Endothelial cell of hepatic sinusoid (primary cell): Measurements from ENCODE around the gene LMO3.
"Not testable (repeated sequence)": the region's sequence is repeated elsewhere in the genome, so short reads cannot be mapped to it uniquely, and the experiment has no call there.

Experiments
- in situ Hi-C: cut with HindIII; loops from 2 replicates; pipeline ENCODE4 v1.10.0; 2017; ENCODE audit warnings: low sequenced_read_pairs

Gene LMO3

DNA sequence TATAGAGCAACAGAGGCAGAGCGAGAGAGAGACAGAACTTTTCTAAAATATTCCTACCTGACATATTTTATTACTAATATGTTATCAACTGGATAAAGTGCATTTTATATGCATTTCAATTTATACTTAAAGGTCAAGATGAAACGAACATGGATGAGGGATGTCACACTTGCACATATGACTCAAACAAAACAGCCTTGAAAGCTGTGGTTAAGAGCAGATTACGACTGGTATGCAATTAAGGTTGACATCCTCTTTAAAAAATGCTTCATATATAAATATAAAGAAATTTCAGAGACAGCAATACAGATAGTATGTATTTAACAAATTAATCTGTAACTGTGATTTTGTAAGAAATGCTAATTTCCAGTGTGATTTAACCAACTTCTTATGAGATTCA is 52.5 kb downstream of the LMO3 start:
- in situ Hi-C loops: no loop called here

DNA sequence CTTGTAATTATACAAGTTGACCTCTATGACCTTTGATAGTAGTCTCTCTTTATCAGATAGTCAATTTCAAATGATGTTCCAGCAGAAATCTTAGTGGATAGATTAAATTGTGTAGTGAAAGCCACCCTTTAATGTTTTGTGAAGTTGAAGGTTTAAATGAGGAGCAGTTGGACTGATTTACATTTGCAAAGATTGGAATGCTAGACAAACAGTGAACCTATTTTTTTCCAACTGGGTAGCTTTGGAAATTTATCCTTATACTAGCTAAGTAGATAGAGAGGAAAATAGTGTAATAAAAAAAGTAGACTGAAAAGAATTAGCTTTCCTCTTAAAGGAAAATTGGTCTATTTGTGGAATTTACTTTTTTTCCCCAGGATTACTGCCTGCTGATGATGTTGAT is 53.7 kb downstream of the LMO3 start:
- in situ Hi-C loops: no loop called here

DNA sequence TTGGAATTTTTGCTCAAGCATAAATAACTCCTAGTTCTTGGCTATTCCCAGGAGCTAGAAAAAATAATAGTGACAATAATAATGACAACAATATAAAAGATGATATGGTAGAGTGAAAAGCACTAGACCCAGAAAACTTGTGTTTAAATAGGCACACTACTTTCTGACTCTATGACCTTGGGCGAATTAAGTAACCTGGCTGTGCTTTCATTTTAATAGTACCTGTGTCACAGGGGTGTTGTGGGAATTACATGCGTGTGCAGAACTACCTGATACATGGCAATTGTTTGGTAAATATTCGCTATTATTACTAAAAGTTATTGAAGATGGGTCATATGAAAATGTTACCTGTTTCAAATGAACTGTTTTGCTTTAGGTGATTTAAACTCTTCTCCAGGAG is 60.1 kb downstream of the LMO3 start:
- in situ Hi-C loops: no loop called here

DNA sequence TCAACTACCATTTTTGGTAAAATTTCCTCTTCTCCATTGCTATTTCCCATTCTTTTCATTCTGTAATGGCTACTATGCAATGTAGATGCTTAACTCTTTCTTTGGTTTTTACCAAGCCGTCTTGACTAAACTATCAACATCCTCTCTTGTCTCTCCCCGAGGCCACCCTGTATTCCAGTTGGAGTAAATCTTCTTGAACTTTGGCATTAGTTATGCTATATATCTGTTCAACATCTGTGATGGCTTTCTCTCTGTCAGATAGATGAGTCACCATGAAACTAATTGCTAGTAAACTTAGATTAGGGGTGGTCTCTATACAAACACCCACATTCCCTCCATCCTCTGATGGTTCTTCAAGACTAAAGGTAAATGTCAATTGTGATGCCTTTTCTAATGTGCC is 63.4 kb downstream of the LMO3 start:
- in situ Hi-C loops: no loop called here

DNA sequence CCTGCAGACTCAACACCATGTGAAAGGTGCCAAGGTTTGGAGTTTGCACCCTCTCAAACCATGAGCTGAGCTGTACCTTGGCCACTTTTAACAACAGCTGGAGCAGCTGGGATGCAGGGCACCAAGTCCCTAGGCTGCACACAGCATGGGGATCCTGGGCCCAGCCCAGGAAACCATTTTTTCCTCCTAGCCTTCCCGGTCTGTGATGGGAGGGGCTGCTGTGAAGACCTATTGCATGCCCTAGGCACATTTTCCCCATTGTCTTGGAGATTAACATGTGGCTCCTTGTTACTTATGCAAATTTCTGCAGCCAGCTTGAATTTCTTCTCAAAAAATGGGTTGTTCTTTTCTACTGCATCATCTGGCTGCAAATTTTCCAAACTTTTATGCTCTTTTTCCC is 68.3 kb downstream of the LMO3 start:
- in situ Hi-C loops: not testable (repeated sequence)

DNA sequence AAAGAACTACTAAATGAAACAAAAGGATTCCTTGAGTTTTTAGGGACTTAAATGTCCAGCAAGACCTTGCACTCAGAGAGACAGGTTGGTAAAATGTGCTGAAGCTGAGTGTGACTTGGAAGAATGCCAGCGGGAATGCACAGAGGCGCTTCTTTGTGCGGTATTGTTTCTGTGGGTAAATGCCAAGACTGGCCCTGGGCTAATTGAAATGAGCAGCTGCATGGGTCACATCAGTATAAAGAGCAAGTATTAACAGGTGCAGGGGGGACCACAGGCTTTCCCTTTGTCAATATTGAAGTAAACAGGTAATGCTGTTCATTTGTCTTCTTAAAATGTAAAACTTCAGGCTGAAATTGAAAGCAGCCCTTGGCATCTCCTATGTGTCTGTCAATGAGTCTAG is 74.3 kb downstream of the LMO3 start:
- in situ Hi-C loops: no loop called here

DNA sequence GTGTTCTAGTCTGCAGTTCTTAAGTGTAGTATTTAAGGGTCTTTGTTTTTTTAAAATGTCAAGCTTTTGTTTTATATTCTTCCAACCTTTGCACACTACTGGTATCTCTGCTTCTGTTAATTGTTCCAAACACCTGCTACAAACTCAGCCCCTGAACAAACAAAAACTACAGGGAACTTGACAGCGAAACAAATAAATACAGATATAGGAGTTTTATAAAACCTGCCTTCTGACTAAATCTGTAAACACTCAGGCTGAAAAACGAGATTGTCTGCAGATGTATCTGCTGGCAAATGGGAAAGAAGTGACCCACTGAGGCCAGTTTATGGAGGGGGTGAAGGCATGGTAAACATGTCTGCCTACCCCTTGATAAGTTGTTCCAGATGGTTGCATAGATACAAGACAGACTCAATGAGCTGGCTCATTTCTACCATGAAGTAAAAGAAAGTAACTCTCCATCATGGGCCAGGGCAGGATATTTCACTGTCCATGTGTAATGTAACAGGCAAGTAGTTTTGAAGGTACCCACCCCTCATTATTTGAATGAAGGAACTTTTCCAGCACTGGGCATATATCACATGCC is 75.6 kb downstream of the LMO3 start:
- in situ Hi-C loops: no loop called here

DNA sequence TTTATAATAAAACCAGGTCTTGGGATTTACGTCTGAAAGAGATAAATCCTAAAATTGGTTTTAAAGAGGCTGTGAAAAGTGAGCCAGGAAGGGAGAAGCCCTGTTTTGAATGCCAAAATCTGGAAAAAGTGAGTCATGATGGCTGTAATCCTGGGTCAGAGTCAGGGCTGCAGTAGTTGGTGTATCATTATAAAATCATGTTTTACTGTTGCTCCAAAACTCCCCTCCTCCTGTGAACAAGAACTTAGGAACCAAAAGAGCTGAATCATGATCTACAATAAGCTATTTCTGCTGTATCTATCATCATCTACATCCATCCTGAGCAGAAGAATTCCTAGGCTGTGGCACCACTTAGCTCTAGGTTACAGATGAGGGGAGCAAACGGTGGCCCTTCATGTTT is 79.3 kb downstream of the LMO3 start:
- in situ Hi-C loops: no loop called here

DNA sequence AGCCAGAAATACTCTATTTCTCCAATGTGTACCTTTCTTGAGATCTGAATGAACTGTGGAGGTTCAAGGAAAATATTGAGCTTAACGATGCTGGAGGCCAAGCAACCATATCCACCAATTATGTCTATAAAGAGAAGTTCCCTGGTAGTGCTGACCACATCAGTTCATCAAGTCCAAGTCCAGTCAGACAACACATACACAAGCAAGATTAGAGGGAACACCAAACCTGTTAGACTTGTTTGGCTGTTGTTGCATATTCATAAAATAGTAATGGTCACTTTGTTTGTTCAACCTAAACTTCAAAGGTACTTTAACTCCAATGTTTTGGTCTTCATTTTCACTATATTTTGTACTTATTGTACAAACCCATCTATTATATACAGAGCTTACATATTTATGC is 81.6 kb downstream of the LMO3 start:
- in situ Hi-C loops: no loop called here

DNA sequence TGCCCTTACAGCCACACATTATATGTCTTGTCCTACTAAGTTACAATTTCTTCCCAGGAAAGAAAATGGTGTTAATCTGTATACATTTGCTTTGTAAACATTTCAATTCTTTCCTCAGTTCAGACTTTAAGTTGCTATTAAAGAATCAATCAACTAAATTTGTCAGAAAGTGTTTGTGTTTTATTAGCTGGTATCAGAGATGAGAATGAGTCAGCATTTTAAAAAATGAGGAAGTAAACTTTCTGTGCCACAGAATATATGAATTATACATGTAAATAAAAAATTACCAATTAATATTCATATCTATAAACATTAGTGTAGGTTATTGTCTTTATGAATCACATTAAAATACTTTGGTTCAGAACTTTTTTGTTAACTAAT is 82.0 kb downstream of the LMO3 start:
- in situ Hi-C loops: no loop called here

DNA sequence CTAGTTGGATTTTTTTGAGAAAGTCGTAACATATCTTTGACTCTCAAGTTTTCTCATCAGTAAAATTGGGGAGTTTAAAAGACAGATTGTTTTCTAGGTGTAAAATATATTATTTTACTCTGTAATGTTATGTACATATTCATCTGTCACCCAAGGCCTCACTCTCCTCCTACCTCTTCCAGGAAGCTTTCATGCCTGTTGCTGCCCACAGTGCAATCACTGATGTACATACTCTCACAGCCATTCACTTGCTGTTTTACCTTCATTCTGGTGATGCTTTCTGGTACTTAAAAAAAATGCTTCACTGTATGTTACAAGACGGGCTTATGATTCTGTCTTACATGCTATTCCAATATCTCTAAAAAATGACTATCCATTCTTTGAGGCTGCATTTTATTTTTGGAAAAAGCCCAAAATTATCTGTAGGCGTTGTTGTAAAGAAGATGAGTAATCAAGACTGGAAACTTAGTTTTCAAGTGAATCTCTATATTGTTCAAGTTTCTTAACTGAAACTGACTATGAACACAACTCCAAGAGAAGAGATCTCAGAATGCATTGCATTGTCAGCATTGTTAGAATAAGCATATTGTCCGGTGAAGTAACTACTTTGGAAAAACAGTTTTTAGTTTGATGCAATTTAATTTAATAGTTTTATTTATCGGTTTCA is 82.5 kb downstream of the LMO3 start:
- in situ Hi-C loops: no loop called here

DNA sequence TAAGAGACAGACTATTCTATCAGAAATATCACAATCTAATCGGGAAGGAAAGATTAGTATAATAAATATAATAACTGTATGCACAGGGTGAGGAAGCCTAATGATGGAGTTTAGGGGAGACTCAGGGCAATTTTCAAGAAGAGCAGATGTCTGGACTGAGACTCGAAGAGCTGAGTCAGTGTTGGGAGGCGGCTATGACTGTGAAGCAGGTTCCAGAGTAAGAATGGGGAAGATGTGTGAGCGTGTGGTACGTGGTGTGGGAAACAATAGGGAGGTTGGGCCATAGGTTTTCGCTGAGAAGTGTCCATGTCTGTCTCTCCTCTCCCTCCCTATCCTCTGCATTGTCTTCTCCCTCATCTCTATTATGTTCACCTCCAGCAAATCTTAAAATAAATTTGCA is 85.6 kb downstream of the LMO3 start:
- in situ Hi-C loops: no loop called here

DNA sequence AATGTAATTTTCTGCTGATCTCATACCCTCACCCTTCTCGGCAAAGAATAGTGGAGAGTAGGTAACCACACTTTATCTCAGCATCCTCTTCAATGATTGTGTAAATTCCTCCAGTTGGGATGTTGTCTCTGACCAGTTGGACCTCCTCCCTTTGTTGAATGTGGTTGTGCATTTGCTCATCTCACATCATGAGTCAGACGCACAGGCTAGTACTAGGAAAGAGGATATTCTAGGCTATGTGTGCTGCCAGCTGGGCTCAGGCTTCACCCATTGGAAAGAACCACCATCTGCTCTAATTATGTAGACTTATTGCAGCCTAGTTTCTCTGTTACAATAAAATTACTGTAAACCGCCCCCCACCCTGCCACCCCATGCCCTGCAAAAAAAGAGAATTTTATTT is 90.3 kb downstream of the LMO3 start:
- in situ Hi-C loops: loop anchor here (5.0 kb wide), 1 partner anchor 68 kb away; no protein-coding TSS in a partner anchor

DNA sequence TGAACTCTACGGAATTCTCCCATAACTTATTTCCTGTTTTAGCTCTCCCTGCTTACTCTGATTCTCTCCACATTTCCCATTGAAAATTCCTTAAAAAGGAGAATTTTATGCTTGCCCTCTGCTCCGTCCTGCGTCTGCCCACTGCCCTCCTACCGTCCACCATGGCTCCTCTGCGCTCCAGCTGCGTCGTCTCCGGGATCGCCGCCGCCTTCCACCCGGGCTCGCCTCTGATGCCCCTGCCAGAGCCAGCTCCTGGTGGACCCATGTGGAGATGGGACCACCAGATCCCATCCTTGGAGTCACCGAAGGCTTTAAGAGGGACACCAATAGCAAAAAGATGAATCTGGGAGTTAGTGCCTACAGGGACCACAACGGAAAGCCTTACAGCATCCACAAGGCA is 92.7 kb downstream of the LMO3 start:
- in situ Hi-C loops: no loop called here

DNA sequence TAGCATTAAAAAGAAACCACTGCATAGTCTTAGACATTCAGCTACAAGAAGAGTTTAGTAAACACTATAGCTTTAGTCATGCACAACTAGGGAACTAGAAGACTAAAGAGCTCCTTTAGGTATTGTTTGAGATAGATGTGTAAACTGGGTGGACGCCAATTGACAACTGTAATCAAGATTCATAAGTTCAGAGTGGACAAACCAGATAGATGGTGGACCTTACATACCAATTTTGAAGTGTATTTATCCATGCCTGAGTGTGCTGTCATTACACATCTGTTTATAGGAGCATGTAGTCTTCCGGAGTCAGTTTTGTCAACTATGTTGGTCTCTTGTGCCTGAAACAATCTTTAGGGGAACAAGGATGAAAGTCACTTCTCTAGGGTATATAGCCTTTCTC is 96.6 kb downstream of the LMO3 start:
- in situ Hi-C loops: no loop called here

DNA sequence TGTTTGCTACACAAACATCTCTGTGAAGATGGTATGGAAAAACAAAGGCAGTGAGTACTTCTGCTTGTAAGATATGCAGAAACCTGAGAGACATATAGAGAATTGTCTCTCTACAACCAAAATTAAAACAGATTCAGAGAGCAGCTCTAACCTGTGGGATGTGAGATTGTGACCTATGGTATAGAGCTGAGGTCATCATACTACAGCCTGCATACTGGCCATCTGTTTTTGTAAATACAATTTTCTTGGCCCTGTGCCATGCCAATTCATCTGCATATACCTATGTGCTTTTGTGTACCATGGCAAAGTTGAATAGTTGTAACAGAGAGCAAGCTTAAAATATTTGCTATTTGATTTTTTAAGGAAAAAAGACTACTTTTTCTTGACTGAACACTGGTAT is 99.6 kb downstream of the LMO3 start:
- in situ Hi-C loops: no loop called here

DNA sequence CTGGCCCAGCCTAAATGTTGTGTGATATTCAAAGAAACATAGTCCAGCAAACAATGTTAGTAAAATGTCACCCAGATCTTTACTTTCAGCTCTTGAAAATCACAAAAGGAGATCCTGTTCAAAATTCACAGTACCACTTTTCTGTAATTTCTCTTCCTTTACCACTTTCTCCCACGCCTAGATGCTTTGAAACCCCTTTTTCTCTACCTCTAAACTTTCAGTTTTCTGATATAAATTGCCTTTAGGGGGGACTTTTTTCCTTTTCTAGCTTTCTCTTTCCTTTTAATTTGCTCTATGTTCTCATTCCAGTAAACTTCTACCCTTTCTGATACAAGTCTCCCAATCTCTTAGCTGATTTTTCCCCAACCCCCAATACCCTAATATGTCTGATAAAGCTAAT is 101.8 kb downstream of the LMO3 start:
- in situ Hi-C loops: no loop called here

DNA sequence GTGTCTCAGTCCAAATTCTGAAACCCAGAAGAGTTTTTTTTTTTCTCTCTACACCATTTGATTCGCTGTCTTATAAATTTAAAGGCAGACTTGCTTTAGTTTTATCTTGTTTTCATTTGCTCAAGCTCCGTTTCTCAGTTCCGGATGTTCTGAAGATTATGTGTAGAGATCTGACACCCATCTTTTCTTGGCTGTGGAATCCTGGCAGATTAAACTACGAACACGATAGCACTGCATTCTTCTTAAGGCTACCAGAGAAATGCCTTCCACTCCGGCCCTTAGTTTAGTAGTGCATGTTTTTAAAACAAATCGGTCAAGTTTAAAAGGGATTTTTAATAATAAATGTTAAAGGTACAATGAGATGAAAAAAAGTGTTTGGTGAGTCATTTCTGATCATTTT is 106.4 kb downstream of the LMO3 start:
- in situ Hi-C loops: no loop called here
